ENCODE results near the gene BRPF3. TPM values are rescaled to one million over a fixed set of nuclear protein-coding genes. Genes with fewer than 3 reads are reported as not detected.

Gene BRPF3
- total RNA-seq, 1 experiment from 2014 or later, result 41.4 TPM

- Mint-ChIP-seq H3K4me1 (ENCODE audit: low read depth, unreplicated experiment) (peaks cover 15% of the 10 kb centered on the region), H3K36me3 (ENCODE audit: insufficient read depth, unreplicated experiment) (no peaks in the 10 kb centered on the region), H3K4me3 (ENCODE audit: unreplicated experiment) (no peak overlapping the region), H3K9me3 (ENCODE audit: unreplicated experiment) (no peaks in the 10 kb centered on the region), H3K27ac (ENCODE audit: unreplicated experiment) (no peak overlapping the region), H3K27me3 (ENCODE audit: insufficient read depth, unreplicated experiment) (no peaks in the 10 kb centered on the region)
- H3K4me1 ChIP-seq, result peaks cover 13% of the 10 kb centered on the region
- no peaks in the 10 kb centered on the region for H3K27me3 ChIP-seq (replicated peaks; ENCODE audit: control insufficient read depth, insufficient read depth, low read length)
- no peaks in the 10 kb centered on the region for H3K36me3 ChIP-seq (ENCODE audit: control insufficient read depth, insufficient read depth, low read length)
- no TSS peak for BruUV-seq (replicated peaks)
- ChIA-PET POLR2A (interaction anchor here (0.7 kb wide), 1 partner anchor 13 kb away, joined by 3 read pairs; no protein-coding TSS in a partner anchor), CTCF (interaction anchor here (1.1 to 1.3 kb wide), 2 partner anchors 22 to 53 kb away, joined by 4 to 5 read pairs; no protein-coding TSS in a partner anchor)
- DNase-seq, result no peak
- no peak overlapping the region for H3K4me3 ChIP-seq (ENCODE audit: low read depth, low read length)
- TF ChIP-seq, protein P1, sequence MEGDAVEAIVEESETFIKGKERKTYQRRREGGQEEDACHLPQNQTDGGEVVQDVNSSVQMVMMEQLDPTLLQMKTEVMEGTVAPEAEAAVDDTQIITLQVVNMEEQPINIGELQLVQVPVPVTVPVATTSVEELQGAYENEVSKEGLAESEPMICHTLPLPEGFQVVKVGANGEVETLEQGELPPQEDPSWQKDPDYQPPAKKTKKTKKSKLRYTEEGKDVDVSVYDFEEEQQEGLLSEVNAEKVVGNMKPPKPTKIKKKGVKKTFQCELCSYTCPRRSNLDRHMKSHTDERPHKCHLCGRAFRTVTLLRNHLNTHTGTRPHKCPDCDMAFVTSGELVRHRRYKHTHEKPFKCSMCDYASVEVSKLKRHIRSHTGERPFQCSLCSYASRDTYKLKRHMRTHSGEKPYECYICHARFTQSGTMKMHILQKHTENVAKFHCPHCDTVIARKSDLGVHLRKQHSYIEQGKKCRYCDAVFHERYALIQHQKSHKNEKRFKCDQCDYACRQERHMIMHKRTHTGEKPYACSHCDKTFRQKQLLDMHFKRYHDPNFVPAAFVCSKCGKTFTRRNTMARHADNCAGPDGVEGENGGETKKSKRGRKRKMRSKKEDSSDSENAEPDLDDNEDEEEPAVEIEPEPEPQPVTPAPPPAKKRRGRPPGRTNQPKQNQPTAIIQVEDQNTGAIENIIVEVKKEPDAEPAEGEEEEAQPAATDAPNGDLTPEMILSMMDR (IDR thresholded peaks at IDR 0.05; ENCODE audit: insufficient read depth in 1 of 2, low read depth in 1 of 2, low read length in 1 of 2, severe bottlenecking in 1 of 2, unreplicated experiment in 1 of 2), result no peak
- intact Hi-C loops (cut with micrococcal nuclease; ENCODE audit: unreplicated experiment), result no loop called here
- no peaks in the 10 kb centered on the region for H3K9me3 ChIP-seq
These were observed 52.4 kb downstream of the BRPF3 start for GRCh38 chr6:36248980-36249379.

- Histone ChIP-seq H3K4me3 (ENCODE audit: low read depth, low read length) (no peak overlapping the region), H3K36me3 (ENCODE audit: control insufficient read depth, insufficient read depth, low read length) (no peaks in the 10 kb centered on the region), H3K27me3 (replicated peaks; ENCODE audit: control insufficient read depth, insufficient read depth, low read length) (no peaks in the 10 kb centered on the region), H3K9me3 (no peaks in the 10 kb centered on the region), H3K4me1 (peaks cover 12% of the 10 kb centered on the region)
- no peak overlapping the region for H3K27ac Mint-ChIP-seq (ENCODE audit: unreplicated experiment)
- H3K27me3 Mint-ChIP-seq (ENCODE audit: insufficient read depth, unreplicated experiment), result no peaks in the 10 kb centered on the region
- no peaks in the 10 kb centered on the region for H3K36me3 Mint-ChIP-seq (ENCODE audit: insufficient read depth, unreplicated experiment)
- TF ChIP-seq, protein P1 (IDR thresholded peaks at IDR 0.05; ENCODE audit: insufficient read depth in 1 of 2, low read depth in 1 of 2, low read length in 1 of 2, severe bottlenecking in 1 of 2, unreplicated experiment in 1 of 2), result no peak
- ChIA-PET CTCF (interaction anchor here (1.1 to 1.3 kb wide), 2 partner anchors 22 to 53 kb away, joined by 4 to 5 read pairs; no protein-coding TSS in a partner anchor), POLR2A (interaction anchor here (0.7 kb wide), 1 partner anchor 13 kb away, joined by 3 read pairs; no protein-coding TSS in a partner anchor)
- intact Hi-C loops (cut with micrococcal nuclease; ENCODE audit: unreplicated experiment), result no loop called here
- no peaks in the 10 kb centered on the region for H3K9me3 Mint-ChIP-seq (ENCODE audit: unreplicated experiment)
- no peak overlapping the region for H3K4me3 Mint-ChIP-seq (ENCODE audit: unreplicated experiment)
- H3K4me1 Mint-ChIP-seq (ENCODE audit: low read depth, unreplicated experiment), result peaks cover 12% of the 10 kb centered on the region
- DNase-seq, result no peak
- no TSS peak for BruUV-seq (replicated peaks)
These were observed 53.0 kb downstream of the BRPF3 start for GRCh38 chr6:36249536-36249935.

DNA sequence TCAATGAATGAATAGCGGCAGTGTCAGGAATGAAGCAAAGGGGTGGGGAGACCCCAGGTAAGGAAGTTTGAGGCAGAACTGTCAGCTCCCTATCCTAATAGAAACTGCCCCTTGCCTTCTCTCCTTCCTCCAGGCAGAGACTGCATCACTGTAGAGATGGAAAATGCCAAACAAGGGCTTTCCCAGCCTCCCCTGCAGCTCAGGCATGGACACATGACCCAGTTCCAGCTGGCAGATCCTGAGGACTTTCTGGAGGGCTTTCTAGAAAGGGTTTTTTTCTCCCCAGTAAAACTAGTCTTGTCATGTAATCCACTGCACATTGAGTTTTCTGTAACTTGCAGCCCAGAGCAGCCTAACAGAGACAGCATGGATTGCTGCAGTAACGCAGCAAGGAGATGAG is 55.5 kb downstream of the BRPF3 start:
- POLR2A ChIA-PET, result no interaction called here

More for the DNA sequence above, 55.5 kb downstream of the BRPF3 start:
- Histone ChIP-seq H3K4me3 (ENCODE audit: low read depth, low read length) (no peak overlapping the region), H3K27me3 (replicated peaks; ENCODE audit: control insufficient read depth, insufficient read depth, low read length) (no peaks in the 10 kb centered on the region), H3K4me1 (no peaks in the 10 kb centered on the region), H3K36me3 (ENCODE audit: control insufficient read depth, insufficient read depth, low read length) (no peaks in the 10 kb centered on the region), H3K9me3 (no peaks in the 10 kb centered on the region)
- H3K9me3 Mint-ChIP-seq (ENCODE audit: unreplicated experiment), result no peaks in the 10 kb centered on the region
- no peaks in the 10 kb centered on the region for H3K27me3 Mint-ChIP-seq (ENCODE audit: insufficient read depth, unreplicated experiment)
- intact Hi-C loops (cut with micrococcal nuclease; ENCODE audit: unreplicated experiment), result no loop called here
- H3K27ac Mint-ChIP-seq (ENCODE audit: unreplicated experiment), result no peak overlapping the region
- CTCF ChIA-PET, result no interaction called here
- DNase-seq, result no peak
- no peak overlapping the region for H3K4me3 Mint-ChIP-seq (ENCODE audit: unreplicated experiment)
- TF ChIP-seq, protein P1 (IDR thresholded peaks at IDR 0.05; ENCODE audit: insufficient read depth in 1 of 2, low read depth in 1 of 2, low read length in 1 of 2, severe bottlenecking in 1 of 2, unreplicated experiment in 1 of 2), result no peak
- H3K36me3 Mint-ChIP-seq (ENCODE audit: insufficient read depth, unreplicated experiment), result no peaks in the 10 kb centered on the region
- H3K4me1 Mint-ChIP-seq (ENCODE audit: low read depth, unreplicated experiment), result peaks cover 6% of the 10 kb centered on the region
- no TSS peak for BruUV-seq (replicated peaks)
